ENCODE results near the gene PCYT1A. TPM values are rescaled to one million over a fixed set of nuclear protein-coding genes. Genes with fewer than 3 reads are reported as not detected.

The PCYT1A gene
- total and polyA plus RNA-seq, 10 of the 15 experiments (the other 5 are each of a cell fraction or from before 2014, with no cell fraction given), result 10.8 to 64.3 (median 48.6) TPM

GRCh38 chr3:196284396-196284795, 3.1 kb downstream of the PCYT1A start:
- Histone ChIP-seq H4K20me1 (ENCODE audit: control insufficient read depth, insufficient read depth) (no peaks in the 10 kb centered on the region), H2AFZ (ENCODE audit: control insufficient read depth, low read depth, low read length) (no peak overlapping the region), H3K4me1 (ENCODE audit: control insufficient read depth, insufficient read depth, low read length) (peaks cover 18% of the 10 kb centered on the region), H3K79me2 (ENCODE audit: control insufficient read depth, insufficient read depth, low read length) (peaks cover 80% of the 10 kb centered on the region), H3K4me2 (ENCODE audit: control insufficient read depth, insufficient read depth) (peak overlapping the region; percentile 83), H3K27me3 (replicated peaks in 1 of 2; ENCODE audit: control insufficient read depth in 2 of 2, insufficient read depth in 2 of 2, low read length in 1 of 2) (no peaks in the 10 kb centered on the region), H3K9ac (ENCODE audit: control insufficient read depth, insufficient read depth, low read length) (no peak overlapping the region; the same call in 1 of the 2 replicates), H3K36me3 (ENCODE audit: control insufficient read depth in 2 of 2, insufficient read depth in 2 of 2, low read length in 1 of 2) (no peaks in the 10 kb centered on the region), H3K27ac (ENCODE audit: control insufficient read depth, insufficient read depth) (no peak overlapping the region), H3K9me3 (replicated peaks; ENCODE audit: control insufficient read depth, insufficient read depth, low read length) (no peaks in the 10 kb centered on the region), H3K4me3 (peak overlapping the region; percentile 40; the same call in 1 of the 2 replicates)
- ChIA-PET RAD21 (ENCODE audit: unreplicated experiment) (no interaction called here), CTCF (interaction anchor here (0.6 to 2.0 kb wide), 4 partner anchors 23 to 234 kb away, joined by 3 to 4 read pairs (median 3); no protein-coding TSS in a partner anchor), SMC1A (ENCODE audit: uncharacterized antibody, unreplicated experiment) (interaction anchor here (0.9 to 1.7 kb wide), 7 partner anchors 9 to 400 kb away, joined by 3 to 8 read pairs (median 4); no protein-coding TSS in a partner anchor), POLR2A (interaction anchor here (0.6 to 1.6 kb wide), 3 partner anchors 8 to 67 kb away, joined by 3 to 7 read pairs (median 3); no protein-coding TSS in a partner anchor)
- in situ Hi-C loops (cut with MboI), result no loop called here
- no peak for DNase-seq (ENCODE audit: low read depth, low spot score)
- intact Hi-C loops (cut with micrococcal nuclease; ENCODE audit: unreplicated experiment), result no loop called here
- WGBS (ENCODE audit: insufficient coverage, insufficient replicate concordance, low lambda C conversion rate, missing lambda C conversion rate), result 79% methylated on average over 3 of the region's 3 CpGs
- ATAC-seq, result no peak
- no TSS peak for BruUV-seq (replicated peaks)
- no peak for FAIRE-seq
- no peak for TF ChIP-seq PAX5 (IDR thresholded peaks at IDR 0.05; ENCODE audit: borderline replicate concordance, low read depth, low read length)
- TF ChIP-seq ATF3 (IDR thresholded peaks at IDR 0.05; ENCODE audit: borderline replicate concordance, extremely low read depth, low read depth, low read length), result no peak
- TF ChIP-seq ZZZ3 (IDR thresholded peaks at IDR 0.05; ENCODE audit: control insufficient read depth, insufficient read length, low read depth), result no peak
- no peak for TF ChIP-seq RCOR1 (conservative IDR thresholded peaks at IDR 0.05; ENCODE audit: low read depth, low read length)
- no peak for TF ChIP-seq SREBF1 (IDR thresholded peaks at IDR 0.05; ENCODE audit: low read length)
- TF ChIP-seq MXI1 (IDR thresholded peaks at IDR 0.05; ENCODE audit: low read depth, low read length), result no peak
- no peak for TF ChIP-seq POLR2A (IDR thresholded peaks at IDR 0.05; ENCODE audit: low read depth, low read length)
- TF ChIP-seq GABPA (IDR thresholded peaks at IDR 0.05; ENCODE audit: low read depth), result no peak
- no peak for TF ChIP-seq BHLHE40 (IDR thresholded peaks at IDR 0.05; ENCODE audit: borderline replicate concordance in 1 of 2, low read depth in 2 of 2, low read length in 1 of 2)
- TF ChIP-seq E2F4 (IDR thresholded peaks at IDR 0.05; ENCODE audit: low read depth, low read length), result no peak
- no peak for TF ChIP-seq REST (IDR thresholded peaks at IDR 0.05; ENCODE audit: low read depth, low read length)
- TF ChIP-seq ZBTB40 (IDR thresholded peaks at IDR 0.05; ENCODE audit: borderline replicate concordance), result no peak

Data from GM12878 (cell line).